ENCODE data around the gene SEMA3F.

The SEMA3F gene

DNA sequence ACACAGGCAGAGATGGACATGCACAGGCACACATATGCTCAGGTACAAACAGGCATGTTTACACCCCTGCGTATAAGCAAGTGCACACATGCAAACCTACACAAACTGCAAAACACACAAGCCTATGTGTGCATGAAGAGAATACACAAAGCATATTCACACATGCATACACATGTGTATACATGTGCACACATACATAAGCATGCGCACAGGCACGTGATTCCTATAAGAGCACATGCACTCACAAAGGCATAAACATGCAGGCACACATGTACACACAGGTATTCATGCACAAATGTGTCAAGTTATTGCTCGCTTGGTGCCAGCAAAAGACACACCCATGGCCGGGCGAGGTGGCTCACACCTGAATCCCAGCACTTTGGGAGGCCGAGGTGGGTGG is 34.9 kb downstream of the SEMA3F start:
- H3K9ac ChIP-seq (ENCODE audit: low read length): no peak overlapping the region
- no peak overlapping the region for H2AFZ ChIP-seq (ENCODE audit: low read depth, low read length)
- H3K4me2 ChIP-seq (ENCODE audit: low read length): no peak overlapping the region

DNA sequence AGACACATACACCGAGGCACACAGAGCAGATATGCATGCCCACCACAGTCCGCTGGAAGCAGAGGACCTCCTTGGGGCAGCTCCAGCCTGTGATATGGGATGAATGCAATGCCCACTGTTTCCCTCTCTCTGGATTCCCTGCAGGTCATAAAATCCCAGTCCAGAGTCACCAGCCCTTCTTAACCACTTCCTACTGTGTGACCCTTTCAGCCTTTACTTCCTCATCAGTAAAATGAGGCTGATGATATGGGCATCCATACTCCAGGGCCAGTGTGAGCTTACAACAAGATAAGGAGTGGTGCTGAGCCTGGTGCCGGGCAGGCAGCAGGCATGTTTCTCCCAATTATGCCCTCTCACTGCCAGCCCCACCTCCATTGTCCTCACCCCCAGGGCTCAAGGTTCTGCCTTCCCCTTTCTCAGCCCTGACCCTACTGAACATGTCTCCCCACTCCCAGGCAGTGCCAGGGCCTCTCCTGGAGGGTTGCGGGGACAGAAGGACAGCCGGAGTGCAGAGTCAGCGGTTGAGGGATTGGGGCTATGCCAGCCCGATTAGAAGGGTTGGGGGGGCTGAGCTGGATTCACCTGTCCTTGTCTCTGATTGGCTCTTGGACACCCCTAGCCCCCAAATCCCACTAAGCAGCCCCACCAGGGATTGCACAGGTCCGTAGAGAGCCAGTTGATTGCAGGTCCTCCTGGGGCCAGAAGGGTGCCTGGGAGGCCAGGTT is 36.0 kb downstream of the SEMA3F start, which contains the start of gene GNAT1:
Gene GNAT1, plus strand, starts transcription at position 675 of the 725 bp plus-strand sequence. CDS start 116 bp downstream, outside the sequence.
- no peak for TF ChIP-seq CTCF (IDR thresholded peaks at IDR 0.05; ENCODE audit: low read depth, low read length)
- no peak for TF ChIP-seq EZH2phosphoT487 (IDR thresholded peaks at IDR 0.05; ENCODE audit: low read depth)
- Histone ChIP-seq H3K4me3 (ENCODE audit: low read length) (no peak within 1 kb of the TSS), H3K27me3 (ENCODE audit: low read depth, low read length) (no peaks in the 10 kb centered on the region), H3K9ac (ENCODE audit: low read length) (no peak within 1 kb of the TSS), H4K20me1 (ENCODE audit: insufficient read depth, low read length) (no peaks in the 10 kb centered on the region), H3K4me2 (ENCODE audit: low read length) (no peak within 1 kb of the TSS), H2AFZ (ENCODE audit: low read depth, low read length) (no peak within 1 kb of the TSS), H3K36me3 (replicated peaks; ENCODE audit: low read depth, low read length) (no peaks in the 10 kb centered on the region), H3K79me2 (ENCODE audit: low read length) (no peaks in the 10 kb centered on the region), H3K27ac (ENCODE audit: low read length) (no peak within 1 kb of the TSS), H3K4me1 (ENCODE audit: low read length) (no peaks in the 10 kb centered on the region), H3K9me3 (ENCODE audit: insufficient read depth, low read length) (no peaks in the 10 kb centered on the region)

More for the DNA sequence above, 34.9 kb downstream of the SEMA3F start:
- H3K4me1 ChIP-seq (ENCODE audit: low read length): no peaks in the 10 kb centered on the region
- TF ChIP-seq CTCF (IDR thresholded peaks at IDR 0.05; ENCODE audit: low read depth, low read length) (no peak), EZH2phosphoT487 (IDR thresholded peaks at IDR 0.05; ENCODE audit: low read depth) (no peak)
- H3K4me3 ChIP-seq (ENCODE audit: low read length): no peak overlapping the region
- no peaks in the 10 kb centered on the region for H3K9me3 ChIP-seq (ENCODE audit: insufficient read depth, low read length)
- no peaks in the 10 kb centered on the region for H4K20me1 ChIP-seq (ENCODE audit: insufficient read depth, low read length)
- H3K79me2 ChIP-seq (ENCODE audit: low read length): no peaks in the 10 kb centered on the region
- H3K27ac ChIP-seq (ENCODE audit: low read length): no peak overlapping the region
- H3K27me3 ChIP-seq (ENCODE audit: low read depth, low read length): no peaks in the 10 kb centered on the region
- no peaks in the 10 kb centered on the region for H3K36me3 ChIP-seq (replicated peaks; ENCODE audit: low read depth, low read length)

DNA sequence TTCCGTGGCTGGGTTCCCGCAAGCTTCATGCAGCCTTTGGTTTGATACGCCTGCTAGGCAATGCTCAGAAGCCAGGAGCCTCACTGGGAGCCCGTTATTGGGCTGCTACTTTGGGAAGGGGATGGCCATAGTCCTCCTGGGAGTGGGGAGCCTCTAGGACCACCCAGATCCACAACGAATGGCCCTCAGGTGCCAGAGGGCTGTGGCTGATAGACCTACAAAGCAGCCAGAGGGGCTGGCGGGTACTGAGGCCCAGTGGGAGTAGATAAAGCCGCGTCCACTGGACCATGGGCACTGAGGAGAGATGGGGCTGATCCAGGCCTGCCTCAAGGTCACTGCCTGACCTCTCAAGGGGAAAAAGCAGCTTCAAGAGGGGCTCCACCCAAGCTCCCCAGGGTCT is 37.0 kb downstream of the SEMA3F start:
- H2AFZ ChIP-seq (ENCODE audit: low read depth, low read length): no peak overlapping the region
- no peak overlapping the region for H3K9ac ChIP-seq (ENCODE audit: low read length)
- no peaks in the 10 kb centered on the region for H3K27me3 ChIP-seq (ENCODE audit: low read depth, low read length)
- no peaks in the 10 kb centered on the region for H3K9me3 ChIP-seq (ENCODE audit: insufficient read depth, low read length)
- no peaks in the 10 kb centered on the region for H3K79me2 ChIP-seq (ENCODE audit: low read length)
- no peak overlapping the region for H3K27ac ChIP-seq (ENCODE audit: low read length)
- no peak overlapping the region for H3K4me2 ChIP-seq (ENCODE audit: low read length)
- H3K4me3 ChIP-seq (ENCODE audit: low read length): no peak overlapping the region
- no peaks in the 10 kb centered on the region for H3K36me3 ChIP-seq (replicated peaks; ENCODE audit: low read depth, low read length)
- no peaks in the 10 kb centered on the region for H3K4me1 ChIP-seq (ENCODE audit: low read length)
- H4K20me1 ChIP-seq (ENCODE audit: insufficient read depth, low read length): no peaks in the 10 kb centered on the region
- no peak for TF ChIP-seq EZH2phosphoT487 (IDR thresholded peaks at IDR 0.05; ENCODE audit: low read depth)
- no peak for TF ChIP-seq CTCF (IDR thresholded peaks at IDR 0.05; ENCODE audit: low read depth, low read length)

DNA sequence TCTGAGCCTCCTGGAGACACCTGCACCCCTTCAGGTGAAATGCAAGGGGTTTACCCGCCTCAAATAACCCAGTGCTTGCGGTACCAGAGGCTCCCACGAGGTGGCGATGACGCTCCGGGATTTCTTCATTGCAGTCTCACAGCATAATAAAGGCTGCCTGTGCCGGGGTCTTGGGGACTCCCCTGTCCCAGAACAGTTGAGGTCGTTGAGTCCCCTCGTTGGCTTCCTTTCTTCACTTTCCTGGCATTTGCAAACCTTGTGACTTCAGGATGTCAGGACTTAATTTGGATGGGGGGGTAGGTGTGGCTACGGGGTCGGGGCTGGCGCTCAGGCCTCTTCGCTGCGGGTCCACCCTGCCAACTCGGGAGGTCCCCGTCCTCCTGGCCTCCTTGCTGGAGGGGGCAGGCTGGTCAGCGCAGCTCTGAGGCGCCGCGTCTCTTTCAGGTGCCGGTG is 37.6 kb downstream of the SEMA3F start:
- Histone ChIP-seq H3K36me3 (replicated peaks; ENCODE audit: low read depth, low read length) (no peaks in the 10 kb centered on the region), H3K27ac (ENCODE audit: low read length) (no peak overlapping the region), H3K79me2 (ENCODE audit: low read length) (no peaks in the 10 kb centered on the region), H3K4me1 (ENCODE audit: low read length) (no peaks in the 10 kb centered on the region), H3K9me3 (ENCODE audit: insufficient read depth, low read length) (no peaks in the 10 kb centered on the region), H3K4me2 (ENCODE audit: low read length) (no peak overlapping the region; the same call in 1 of the 2 replicates), H3K27me3 (ENCODE audit: low read depth, low read length) (no peaks in the 10 kb centered on the region), H3K4me3 (ENCODE audit: low read length) (no peak overlapping the region), H4K20me1 (ENCODE audit: insufficient read depth, low read length) (no peaks in the 10 kb centered on the region), H3K9ac (ENCODE audit: low read length) (no peak overlapping the region), H2AFZ (ENCODE audit: low read depth, low read length) (no peak overlapping the region)
- TF ChIP-seq EZH2phosphoT487 (IDR thresholded peaks at IDR 0.05; ENCODE audit: low read depth) (no peak), CTCF (IDR thresholded peaks at IDR 0.05; ENCODE audit: low read depth, low read length) (peak; percentile 98)
